Esophagus muscularis mucosa (tissue), 3 donors: ENCODE data around the gene STING1.

ENCODE experiments used
- POLR2A ChIP-seq: fragments of 450-650 bp; IDR thresholded peaks from one replicate; pipeline ENCODE4 v1.6.1; 2017; ENCODE audit warnings: antibody characterized with exemption, moderate library complexity, mild to moderate bottlenecking, low read depth
- POLR2AphosphoS5 ChIP-seq, 2 donors: sonication (generic); formaldehyde crosslinking; IDR thresholded peaks; one replicate each; pipeline ENCODE4 v1.6.1; 2017; ENCODE audit warnings: antibody characterized with exemption in 2 of 2
- TF ChIP-seq, protein P1 (sequence below), 3 experiments: fragments of 200-600 bp in 2 of 3; fragments of 450-650 bp in 1 of 3; sonication (generic) in 2 of 3; IDR thresholded peaks; one replicate each; pipeline ENCODE4 v1.5.1; 2017 to 2019; ENCODE audit warnings: antibody characterized with exemption in 3 of 3, mild to moderate bottlenecking in 2 of 3, moderate library complexity in 1 of 3

DNA sequence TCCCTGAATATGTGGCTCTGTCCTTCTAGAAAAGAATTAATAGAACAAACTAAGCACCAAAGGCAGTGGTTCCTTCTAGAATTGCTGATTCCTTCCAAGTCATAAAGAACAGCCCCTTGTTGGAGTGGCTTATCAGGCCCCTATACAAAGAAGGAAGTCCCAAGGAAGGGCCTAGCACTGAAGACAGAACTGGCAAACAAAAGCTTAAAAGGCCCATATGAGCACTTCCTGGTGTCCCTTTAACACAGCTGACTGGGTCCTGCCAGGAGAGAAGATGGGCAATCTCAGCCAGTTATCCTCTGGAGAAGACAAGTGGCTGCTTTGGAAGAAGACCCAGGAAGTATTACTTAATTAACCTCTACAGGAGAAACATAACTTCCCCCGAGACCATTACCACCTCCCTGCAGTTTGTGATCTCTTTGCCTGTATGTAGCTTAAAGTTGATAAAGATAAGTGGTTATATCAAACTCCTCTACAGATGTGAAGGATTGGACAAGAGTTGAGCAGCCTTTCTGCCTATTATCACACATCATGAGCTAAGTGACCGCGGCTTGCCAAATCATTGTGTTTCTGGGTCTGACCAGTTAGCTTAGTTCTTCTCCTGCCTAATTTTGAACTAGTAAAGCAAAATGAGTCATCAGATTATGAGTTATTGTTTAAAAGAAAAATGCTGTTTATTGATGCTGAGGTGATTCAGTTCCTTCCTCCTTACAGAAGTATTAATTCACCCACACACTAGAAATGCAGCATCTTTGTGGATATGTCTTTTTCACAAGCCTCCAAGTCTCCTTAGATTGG lies 13.3 kb upstream of the STING1 start:
- TF ChIP-seq, protein P1, sequence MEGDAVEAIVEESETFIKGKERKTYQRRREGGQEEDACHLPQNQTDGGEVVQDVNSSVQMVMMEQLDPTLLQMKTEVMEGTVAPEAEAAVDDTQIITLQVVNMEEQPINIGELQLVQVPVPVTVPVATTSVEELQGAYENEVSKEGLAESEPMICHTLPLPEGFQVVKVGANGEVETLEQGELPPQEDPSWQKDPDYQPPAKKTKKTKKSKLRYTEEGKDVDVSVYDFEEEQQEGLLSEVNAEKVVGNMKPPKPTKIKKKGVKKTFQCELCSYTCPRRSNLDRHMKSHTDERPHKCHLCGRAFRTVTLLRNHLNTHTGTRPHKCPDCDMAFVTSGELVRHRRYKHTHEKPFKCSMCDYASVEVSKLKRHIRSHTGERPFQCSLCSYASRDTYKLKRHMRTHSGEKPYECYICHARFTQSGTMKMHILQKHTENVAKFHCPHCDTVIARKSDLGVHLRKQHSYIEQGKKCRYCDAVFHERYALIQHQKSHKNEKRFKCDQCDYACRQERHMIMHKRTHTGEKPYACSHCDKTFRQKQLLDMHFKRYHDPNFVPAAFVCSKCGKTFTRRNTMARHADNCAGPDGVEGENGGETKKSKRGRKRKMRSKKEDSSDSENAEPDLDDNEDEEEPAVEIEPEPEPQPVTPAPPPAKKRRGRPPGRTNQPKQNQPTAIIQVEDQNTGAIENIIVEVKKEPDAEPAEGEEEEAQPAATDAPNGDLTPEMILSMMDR (IDR thresholded peaks at IDR 0.05), result no peak
- TF ChIP-seq POLR2A, result no peak
- no peak for TF ChIP-seq POLR2AphosphoS5 (IDR thresholded peaks at IDR 0.05)
